T-helper 22 cell (primary cell): ENCODE results near the gene STARD13.
"Not testable (repeated sequence)": the region's sequence is repeated elsewhere in the genome, so short reads cannot be mapped to it uniquely, and the experiment has no call there.

Experiments used
- DNase-seq: peaks from one replicate; pipeline ENCODE4 v3.0.0-alpha.2; 2020; ENCODE audit warnings: low read depth

Gene STARD13

DNA sequence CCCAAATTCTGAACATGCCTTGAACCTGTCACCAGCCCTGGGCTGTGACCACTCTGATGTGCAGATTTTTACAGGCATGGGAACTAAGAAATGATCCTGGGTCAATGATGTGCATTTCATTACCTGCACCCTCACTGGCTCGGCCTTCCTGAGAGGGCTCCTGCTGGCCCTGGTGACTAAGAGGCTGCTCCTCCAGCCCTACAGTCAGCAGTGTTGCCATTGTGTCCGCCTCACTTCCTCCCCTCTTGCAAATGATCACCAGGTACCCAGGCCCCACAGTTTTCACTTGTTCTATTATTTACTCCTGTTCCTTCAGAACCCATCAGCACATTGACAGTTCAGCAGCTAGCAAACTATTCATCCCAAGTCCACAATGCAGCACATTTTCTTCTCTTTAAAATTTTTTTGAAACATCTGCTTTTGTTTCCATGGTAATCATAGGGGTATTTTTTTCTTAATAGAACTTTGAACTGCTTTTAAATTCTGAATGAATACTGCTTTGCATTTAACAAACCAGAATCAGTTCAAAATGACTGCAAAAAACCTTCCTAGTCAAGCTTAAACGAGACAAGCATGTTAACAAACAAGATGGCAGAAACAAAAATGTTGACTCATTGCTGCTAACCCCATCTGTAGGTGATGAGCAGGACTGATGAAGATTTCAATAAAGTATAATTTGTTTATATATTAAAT lies 29.3 kb downstream of the STARD13 start:
- DNase-seq = no peak

DNA sequence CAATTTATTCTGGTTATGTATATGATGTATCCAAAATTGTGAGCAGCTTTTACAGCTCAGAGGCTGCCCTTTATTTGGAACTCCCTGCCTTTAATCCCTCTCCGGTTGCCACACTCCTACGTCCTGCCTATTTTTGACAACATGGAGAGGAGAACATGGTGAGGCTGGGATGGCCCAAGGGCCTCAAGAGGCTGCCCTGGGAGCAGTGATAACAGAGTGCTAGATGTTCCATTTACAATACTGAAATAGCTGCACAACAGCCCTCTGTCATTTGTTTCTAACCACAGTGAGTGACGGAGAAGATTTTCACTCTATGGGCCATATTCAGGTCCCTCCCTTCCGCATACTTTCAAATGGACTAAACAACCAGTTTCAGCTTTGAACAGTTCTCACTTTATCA lies 33.4 kb downstream of the STARD13 start:
- DNase-seq = no peak

DNA sequence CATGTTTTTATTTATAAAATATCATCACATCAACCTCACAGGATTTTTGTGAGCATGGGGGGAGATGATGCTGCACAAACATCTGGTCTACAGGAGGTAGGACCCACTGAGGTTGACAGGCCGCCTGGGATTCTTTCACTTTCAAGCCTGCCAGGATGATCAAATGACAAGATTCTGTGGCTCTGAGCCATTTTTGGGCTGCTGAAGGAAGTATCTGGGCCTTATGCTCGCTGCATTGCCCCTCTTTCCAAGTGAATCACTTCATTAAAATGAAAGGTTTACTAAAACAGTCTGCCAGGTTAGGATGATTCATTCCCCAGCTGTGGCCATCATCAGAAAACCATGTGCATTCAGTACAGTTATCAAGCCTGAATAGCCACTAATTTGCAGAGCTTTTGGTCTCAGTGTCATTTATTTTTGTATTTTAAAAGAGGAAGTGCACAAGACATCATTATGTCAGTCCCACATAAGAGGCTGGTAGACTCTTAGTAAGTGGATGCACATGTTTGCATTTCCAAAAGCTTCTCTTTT lies 34.4 kb downstream of the STARD13 start:
- DNase-seq = no peak

DNA sequence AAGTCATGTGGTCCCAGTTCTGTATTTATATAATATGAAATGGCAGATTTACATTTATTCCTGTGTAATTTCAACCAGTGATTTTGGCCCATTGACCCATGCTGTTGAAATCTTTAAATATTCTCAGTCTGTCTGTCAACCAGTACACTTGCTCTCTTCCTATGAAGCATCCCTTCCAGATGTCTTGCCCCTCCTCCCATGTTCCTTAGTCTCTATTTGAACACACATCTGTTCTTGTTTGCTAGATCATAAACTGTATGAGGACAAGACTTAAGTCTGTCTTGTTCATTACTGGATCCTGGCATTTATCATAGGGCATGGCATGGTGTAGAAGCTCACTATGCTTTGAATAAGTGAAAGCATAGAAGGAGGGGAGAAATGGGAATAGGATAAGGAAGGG lies 34.9 kb downstream of the STARD13 start:
- no peak for DNase-seq

DNA sequence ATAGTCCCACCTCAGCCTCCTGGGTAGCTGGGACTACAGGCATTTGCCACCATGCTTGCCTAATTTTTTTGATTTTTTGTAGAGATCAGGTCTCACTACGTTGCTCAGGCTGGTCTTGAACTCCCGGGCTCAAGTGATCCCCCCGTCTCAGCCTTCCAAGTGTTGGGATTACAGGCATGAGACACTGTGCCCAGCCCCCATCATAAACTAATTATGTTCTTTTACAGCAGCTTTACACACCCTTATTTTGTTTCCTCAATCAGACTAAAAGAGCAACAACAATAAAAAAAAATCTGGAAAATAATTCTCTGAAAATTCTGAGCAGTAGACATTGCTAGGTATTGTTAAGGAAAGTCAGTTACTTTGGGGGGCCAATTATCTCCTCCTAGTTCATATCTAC lies 35.7 kb downstream of the STARD13 start:
- DNase-seq = no peak

DNA sequence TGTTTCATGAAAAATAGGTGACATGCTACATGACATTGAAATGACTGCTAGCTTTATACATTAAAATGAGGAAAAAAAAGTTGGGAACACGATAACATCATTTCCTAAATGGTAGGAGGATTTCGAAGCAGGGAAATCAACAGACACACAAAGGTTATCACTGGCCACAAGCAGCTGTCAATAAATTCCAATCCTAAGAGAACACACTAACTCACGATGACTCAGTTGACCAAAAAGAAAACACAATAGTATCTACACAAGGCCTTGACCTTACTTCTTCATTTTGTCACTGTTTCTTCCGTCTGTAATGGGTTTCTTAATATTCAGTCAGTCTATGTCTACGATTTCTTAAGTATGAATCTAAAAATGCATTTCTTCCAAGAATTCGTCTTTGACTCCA lies 36.5 kb downstream of the STARD13 start:
- DNase-seq = no peak

DNA sequence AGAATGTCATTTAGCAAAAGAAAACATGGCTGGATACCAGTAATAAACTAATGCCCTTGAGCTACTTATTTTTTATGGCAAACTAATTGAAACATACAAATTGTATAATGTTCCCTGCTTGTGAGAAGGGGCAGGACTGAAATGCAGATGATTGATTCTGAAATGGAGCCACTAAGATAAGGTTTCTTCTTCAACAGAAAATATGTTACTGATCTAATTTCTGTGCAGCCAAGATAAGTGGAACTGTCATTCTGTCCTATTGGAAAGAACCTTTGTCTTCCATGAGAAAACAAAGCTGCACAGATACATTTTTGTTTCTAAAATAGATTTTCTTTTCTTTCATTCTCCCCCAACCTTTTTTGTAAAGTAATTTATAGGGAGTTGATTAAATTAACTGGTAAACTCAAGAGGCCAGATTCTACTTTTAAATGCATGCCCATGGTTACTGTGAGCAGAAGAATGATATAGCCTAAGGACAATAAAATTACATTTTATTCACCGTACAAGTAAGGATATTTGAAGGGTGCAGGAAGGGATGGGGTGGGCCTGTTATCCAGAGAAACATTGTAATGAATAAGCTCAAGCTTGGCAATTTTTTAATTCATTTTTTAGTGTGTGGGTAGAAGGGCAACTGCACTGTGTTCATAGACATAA lies 39.9 kb downstream of the STARD13 start:
- DNase-seq = no peak

DNA sequence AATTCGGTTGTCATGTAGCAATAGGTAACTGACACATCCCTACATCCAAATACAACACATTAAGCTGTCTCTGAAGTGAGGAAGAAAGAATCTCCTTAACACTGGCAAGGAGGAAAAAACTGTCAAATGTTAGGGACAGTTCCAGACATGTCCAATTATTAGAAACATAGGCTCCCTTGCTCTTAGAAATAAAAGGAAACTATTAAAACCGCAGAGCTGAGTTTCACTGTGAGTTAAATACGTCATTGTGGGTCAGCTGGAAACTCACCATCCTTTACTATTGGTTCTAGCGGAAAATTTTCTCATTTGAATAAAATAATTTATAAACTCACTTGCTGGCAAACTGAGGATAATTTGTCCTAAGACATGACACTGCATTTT lies 40.7 kb downstream of the STARD13 start:
- DNase-seq = no peak

DNA sequence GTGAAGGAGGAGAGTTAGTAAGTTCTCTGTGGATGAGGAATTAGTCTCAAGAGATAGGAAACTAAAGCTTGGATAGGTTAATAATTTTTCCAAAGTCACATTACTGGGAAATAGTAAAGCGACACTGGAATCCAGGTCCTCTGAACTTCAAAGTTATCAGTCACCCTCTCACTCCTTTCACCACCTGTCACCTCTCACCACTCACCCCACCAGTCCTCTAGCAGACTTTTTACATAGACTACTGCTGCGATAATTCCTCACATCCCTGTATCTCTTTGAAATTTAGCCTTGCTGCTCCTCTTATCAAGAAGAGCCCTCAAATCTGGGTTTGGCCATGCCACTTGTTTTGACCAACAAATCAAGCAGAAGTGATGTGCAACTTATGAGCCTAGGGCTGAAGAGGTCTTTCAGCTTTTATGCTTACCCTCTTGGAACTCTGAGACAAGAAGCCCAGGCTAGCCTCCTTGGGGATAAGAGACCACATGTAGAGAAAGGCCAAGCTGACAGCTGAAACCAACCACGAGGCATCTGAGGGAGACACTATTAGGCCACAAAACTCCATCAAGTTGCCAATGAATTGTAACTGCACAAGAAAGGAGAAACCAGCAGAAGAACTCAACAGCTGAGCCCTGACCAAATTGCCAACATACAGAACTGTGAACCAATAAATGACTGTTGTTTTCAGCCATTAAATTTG lies 41.2 kb downstream of the STARD13 start:
- DNase-seq = no peak

DNA sequence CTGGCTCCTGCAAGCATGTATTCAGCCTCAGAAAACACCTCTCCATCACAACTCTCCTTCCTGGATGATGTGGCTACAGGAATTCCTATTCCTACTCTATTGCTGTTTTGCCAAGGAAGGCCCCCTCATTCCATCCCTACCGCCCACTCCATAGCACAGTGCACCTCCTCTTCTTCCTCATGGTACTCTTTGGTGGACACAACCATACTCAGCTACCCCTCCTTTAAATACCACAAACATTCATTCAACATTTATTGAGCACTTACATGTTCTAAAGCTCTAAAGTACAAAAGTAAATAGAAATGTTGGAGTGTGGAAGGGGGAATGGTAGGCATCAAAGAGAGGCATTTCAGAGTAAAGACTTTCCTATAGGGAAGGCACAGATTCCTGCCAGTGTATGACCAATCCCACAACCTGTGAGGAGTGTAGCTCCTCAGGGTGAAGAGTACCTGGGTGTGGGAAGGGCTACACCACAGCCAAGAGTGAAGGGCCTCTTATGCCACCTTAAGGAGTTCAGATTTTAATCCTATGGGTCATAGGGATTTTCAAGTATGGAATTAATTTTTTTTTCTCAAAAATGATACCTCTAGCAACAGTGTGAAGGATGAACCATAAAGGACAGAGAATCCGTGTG lies 42.5 kb downstream of the STARD13 start:
- DNase-seq = no peak

DNA sequence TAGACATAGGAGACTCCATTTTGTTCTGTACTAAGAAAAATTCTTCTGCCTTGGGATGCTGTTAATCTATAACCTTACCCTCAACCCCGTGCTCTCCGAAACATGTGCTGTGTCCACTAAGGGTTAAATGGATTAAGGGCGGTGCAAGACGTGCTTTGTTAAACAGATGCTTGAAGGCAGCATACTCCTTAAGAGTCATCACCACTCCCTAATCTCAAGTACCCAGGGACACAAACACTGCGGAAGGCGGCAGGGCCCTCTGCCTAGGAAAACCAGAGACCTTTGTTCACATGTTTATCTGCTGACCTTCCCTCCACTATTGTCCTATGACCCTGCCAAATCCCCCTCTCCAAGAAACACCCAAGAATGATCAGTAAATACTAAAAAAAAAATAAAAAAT lies 43.2 kb downstream of the STARD13 start:
- not testable (repeated sequence) for DNase-seq

DNA sequence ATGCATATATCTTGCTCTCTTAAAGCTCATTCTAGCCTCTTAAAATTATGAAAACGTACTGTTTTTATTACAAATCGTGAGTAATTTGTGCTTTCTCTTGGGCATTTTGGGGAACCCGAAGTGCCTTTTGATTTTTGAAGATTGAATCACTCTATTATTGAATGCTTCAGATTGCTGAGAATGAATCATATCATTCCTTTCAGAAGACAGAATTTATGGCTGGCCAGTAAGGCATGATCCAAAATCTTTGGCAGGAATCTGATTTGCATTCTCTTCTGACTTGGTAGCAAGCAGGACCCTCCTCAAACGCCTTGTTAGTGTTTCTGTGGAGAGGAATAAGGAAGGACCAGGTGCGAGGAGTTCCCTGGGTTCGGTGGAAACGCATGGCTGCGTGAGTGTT lies 49.5 kb downstream of the STARD13 start:
- no peak for DNase-seq

DNA sequence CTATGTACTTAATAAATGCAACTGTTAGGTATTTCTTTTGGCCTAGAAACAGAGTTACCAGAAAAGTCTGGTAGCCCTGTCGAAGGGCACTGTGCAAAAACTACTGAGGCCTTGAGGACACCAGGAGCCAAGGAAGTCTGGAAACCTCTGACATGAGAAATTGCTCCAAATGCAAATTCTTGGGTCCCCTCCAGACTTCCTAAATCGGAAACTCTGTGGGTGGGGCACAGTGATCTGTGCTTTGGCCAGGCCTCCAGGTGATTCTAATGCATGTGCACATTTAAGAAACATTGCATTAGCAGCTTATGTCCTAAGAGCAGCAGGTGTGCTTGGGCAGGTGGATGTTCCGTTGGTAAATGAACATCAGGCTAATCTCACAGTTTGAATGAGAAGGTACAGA lies 50.0 kb downstream of the STARD13 start:
- DNase-seq = no peak

DNA sequence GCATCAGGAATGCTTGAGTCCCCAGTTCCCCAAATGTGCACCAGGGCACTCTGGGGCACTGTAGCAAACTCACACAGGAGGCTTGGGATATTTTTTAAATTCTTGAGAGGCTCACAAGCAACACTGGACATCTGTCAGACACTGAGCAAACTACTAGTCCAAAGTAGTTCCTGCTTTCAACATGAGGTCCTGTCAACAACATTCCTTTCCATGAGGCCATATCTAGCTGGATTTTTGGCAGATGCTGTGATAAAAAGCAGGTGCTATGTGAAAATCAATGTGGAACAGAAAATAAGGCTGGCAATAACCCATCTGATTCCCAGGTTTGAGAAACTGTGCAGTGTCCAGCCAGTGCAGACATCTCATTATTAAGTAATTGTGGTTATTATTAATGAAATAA lies 50.5 kb downstream of the STARD13 start:
- DNase-seq = no peak

DNA sequence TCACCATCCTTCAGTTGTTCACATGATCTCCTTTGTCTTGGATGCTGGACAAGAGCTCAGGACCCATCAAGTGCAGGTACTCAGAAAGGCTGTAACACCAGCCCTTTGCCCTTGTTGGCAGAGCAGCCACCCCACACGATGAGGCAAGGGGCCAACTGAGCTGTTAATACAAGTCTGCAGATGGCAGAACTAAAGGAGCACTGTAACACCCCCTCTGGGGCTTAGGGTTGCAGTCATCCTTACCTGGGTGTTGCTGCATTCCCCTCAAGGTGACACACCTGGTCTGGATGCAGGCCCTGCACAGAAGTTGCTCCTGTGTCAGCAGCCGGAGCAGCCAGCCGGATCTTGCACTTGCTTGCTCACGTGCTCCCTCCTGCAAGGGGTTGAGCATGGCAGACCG lies 52.0 kb downstream of the STARD13 start:
- DNase-seq = no peak

DNA sequence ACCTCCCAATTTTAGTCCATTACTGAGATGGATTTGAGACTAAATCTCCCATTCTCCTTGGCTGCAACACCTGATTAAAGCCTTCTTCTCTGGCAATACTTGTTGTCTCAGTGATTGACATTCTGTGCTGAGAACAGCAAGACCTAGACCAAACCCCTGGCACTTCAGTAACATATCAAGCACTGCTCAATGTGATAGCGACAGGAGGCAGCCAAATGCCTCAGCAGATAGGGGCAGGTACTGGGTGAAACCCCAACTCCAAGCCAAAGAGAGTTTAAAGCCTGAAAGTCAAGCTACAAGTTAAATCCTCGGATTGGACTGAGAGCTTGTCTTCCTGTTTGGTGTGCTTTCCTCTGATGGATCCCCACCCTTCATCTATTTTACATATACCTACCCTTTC lies 52.7 kb downstream of the STARD13 start:
- DNase-seq = no peak

DNA sequence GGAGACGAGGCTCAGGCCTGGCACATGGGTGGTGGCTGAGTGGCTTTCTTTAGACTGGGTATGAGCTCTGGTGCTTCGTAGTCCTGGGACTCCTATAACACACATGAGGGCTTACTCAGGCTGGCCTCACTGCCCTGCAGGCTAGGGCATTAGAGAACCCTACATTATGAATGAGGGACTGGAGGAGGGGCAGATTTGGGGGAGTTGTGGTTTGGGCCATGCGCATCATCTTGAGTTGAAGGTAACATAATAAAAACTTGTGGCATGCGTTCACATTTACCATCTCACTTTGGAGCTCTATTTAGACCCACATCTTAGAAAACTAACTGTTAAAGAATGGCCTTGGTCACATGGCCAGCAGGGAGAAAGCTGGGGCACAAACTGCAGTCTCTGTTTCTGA lies 54.2 kb downstream of the STARD13 start:
- DNase-seq = no peak

DNA sequence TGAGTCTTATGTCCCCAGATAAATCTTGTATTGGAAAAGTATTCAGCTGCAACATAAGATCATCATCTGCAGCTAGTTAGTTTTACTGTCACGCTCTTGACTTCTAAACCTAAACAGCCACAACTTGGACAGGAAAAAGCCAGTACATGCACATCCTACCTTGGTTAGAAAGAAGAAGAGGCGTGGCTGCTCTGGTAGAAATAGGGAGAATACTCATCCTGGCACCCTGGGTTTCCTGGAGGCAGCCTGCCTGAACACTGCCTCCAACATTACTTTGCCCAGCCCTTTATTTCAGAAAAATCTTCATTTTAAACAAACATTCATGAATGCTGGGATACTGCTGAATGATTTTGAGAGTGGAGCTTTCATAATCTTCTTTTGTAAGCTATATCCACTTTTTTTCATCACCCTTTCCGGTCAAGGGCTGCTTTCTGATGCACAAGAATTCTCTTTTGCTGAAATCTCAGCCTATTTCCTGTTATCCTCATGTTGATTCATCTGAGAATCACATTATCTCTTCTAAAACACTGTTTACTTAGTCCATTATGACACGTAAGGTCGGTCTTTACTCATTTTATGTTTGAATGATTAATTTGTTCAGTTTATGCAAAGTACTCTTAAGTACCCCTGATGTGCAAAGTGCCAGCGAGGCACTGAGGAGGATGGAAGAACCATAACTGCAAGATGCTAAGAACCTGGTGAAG lies 55.2 kb downstream of the STARD13 start:
- DNase-seq = no peak

DNA sequence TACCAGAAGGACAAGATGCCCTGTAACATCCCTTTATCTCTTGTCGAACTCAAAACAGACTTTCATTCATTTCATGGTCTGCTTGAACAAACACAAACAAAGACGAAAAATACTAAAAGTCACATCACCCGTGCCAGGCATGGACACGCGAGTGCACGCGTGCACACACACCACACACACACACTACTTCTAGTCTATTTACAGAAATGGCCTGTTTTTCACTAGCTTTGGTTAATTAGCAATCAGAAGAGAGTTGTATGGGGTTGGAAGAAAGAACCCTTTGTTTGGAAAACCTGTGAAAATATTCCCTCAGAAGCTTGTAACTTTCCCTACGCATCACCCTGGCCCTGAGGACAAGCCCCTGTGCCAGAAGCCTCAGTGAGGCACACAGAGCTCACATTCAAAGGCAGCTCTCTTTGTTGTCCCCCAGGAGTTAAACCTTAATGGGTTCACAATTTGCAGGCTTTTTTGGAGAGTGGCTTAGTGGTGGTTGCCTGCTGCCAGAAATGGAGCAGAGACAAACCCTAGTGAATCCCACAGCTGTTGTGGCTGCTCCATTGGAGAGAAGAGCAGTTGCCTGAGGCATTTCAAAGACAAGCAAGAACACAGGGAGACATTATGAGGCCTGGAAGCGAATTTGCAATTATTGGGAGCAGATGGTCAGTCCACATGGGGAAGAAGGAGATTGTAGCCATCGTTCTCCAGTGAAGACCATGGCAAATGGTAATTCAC lies 55.9 kb downstream of the STARD13 start:
- no peak for DNase-seq

DNA sequence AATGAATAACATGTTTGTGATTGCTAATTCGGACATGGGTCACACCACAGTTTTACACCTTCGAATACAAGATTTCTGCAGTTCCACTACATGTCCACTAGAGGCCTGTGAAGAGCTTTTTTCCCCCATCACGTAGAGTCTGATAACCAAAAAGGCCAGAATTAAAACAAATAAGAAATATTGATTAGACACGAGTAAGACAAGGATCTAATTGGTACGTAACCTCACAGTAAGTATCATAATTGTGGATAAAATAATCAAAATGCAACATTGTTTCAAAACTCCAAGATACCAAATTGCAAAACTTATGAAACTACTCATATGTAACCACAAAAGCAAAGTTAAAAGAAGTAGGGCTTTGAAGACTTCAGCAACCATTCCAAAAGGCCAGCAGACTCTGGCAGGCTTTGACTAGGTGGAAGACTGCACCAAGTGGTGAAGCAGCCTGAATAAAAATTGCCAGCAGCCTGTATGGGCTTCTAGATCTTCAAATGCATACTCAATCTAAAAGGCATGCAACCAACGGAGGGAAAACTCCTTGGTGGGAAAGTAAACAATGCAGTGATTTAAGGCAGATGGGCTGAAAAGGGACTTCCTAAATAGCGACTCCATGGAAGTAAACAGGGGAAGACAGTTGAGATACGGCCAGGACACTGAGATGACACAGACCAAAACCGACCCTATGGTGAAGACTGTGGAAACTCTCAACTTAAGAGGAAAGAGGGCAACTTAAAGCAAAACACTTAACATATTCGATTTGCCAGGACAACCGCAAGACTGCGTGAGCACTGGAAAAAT lies 56.7 kb downstream of the STARD13 start:
- no peak for DNase-seq
